ENCODE data around the gene ADAMTS4. TPM values are rescaled to one million over a fixed set of nuclear protein-coding genes. Genes with fewer than 3 reads are reported as not detected.

The ADAMTS4 gene
- total RNA-seq, 1 donor = 3.1 TPM

GRCh38 chr1:161177936-161178244 lies 21.0 kb downstream of the ADAMTS4 start:
- no peak overlapping the region for H3K4me3 ChIP-seq (ENCODE audit: low read depth, low read length)
- no peak for DNase-seq (ENCODE audit: low read depth)
- no peak for TF ChIP-seq CTCF (IDR thresholded peaks at IDR 0.05; ENCODE audit: insufficient read depth, low read length)

DNA sequence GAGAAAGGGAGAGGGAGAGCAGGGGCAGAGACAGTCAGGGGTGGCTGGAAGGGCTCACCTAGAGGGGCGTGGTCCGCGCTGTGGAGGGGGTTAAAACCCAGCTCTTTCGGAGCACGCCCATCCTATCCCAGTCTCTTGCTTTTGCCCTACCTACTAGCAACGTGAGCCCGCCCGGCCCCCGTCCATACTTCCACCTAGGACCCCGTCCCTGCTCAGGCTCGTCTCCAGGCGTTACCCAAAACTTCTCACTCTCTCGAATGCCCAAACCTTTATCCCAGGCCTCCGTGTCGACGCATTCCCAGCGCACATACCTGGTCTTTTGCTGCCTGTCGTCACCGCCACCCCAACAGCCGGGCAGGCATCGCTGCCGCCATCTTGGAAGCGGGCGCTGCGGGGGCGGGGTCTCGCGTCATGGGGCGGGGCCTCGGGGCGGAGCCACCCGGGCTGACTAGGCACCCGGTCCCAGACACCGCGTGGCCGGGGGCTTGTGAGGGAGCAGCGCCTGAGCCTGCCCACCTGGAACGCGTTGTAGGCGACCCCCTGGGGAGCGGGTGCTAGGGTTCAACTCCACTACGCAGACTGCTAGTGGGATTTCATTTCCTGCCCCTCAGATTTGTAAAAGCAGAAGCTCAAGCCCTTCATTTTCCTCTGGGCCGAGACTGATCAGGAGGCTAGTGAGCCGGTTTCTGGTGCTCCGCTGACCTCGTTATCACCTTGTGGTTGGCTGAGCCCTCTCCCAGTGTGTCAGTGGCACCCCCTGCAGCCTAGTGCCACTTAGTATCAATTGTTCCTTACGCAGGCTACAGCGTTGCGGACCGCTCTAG lies 21.5 kb downstream of the ADAMTS4 start, which contains the start of gene B4GALT3:
TSS of gene B4GALT3 (minus strand) at position 396 of the 824 bp plus-strand sequence. CDS start 1,447 bp downstream, outside the sequence.
- H3K4me3 ChIP-seq (ENCODE audit: low read depth, low read length) = peak within 1 kb of the TSS; percentile 99
- TF ChIP-seq CTCF (IDR thresholded peaks at IDR 0.05; ENCODE audit: insufficient read depth, low read length) = no peak
- peak; percentile 62 for DNase-seq (ENCODE audit: low read depth)

DNA sequence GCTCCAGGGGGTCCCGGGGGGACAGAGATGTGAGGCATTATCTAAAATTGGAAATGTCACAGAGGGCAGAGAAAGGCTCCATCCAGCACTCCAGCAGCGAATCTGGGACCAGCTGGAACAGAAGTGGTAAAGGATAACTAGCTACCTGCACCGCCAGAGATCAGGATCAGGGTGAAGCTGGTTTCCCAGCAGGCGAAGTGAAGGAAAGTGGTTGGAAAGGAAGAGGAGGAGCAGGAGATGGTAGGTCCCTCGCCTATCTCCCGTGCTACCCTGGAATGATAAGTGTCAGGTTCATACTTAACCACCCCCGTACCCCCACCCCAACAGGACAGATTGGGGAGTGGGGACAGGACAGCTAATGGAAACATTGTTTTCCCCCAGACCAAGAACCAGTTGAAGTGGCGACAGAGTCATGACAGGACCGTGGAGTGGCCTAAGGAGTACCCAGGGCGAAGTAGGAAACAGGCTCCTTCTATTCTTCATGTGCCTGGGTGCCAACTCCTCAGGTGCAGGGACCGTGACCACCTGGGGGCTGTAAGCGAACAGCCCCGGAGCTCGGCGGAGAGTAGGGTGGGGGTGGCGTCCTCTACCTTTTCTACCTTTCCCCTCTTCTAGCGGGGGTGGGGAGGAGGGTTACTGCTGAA lies 22.3 kb downstream of the ADAMTS4 start:
- peak overlapping the region; percentile 99 for H3K4me3 ChIP-seq (ENCODE audit: low read depth, low read length)
- no peak for DNase-seq (ENCODE audit: low read depth)
- no peak for TF ChIP-seq CTCF (IDR thresholded peaks at IDR 0.05; ENCODE audit: insufficient read depth, low read length)

GRCh38 chr1:161175771-161176453 lies 22.9 kb downstream of the ADAMTS4 start:
- H3K4me3 ChIP-seq (ENCODE audit: low read depth, low read length) = no peak overlapping the region
- no peak for DNase-seq (ENCODE audit: low read depth)
- TF ChIP-seq CTCF (IDR thresholded peaks at IDR 0.05; ENCODE audit: insufficient read depth, low read length) = no peak

DNA sequence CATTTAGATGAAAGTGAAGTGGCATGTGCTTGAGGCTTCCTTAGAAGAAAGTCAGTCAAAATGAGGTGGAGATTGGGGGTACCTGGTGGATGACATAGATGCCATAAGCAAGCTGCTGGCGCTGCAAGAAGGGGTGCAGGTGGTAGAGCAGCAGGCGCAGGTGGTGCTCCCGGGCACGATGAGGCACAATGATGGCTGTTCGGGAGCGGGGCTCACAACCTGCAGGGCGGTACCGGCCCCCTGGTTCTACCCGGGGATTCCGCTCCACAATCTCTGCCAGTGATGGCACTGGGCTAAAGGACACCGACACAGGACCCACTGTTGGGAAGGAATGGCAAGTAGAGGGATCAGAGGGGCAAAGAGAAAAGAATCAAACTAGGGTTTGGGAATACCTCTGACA lies 23.9 kb downstream of the ADAMTS4 start:
- TF ChIP-seq CTCF (IDR thresholded peaks at IDR 0.05; ENCODE audit: insufficient read depth, low read length) = no peak
- no peak overlapping the region for H3K4me3 ChIP-seq (ENCODE audit: low read depth, low read length)
- no peak for DNase-seq (ENCODE audit: low read depth)

- no peak for DNase-seq (ENCODE audit: low read depth)
- no peak for TF ChIP-seq CTCF (IDR thresholded peaks at IDR 0.05; ENCODE audit: insufficient read depth, low read length)
- no peak overlapping the region for H3K4me3 ChIP-seq (ENCODE audit: low read depth, low read length)
Observed at GRCh38 chr1:161173711-161174110, 25.1 kb downstream of the ADAMTS4 start.

Data from fibroblast of the aortic adventitia (primary cell).